Epithelial cell of esophagus (primary cell): ENCODE results near the gene ZFHX3.

Source experiments
- DNase-seq: peaks from one replicate; pipeline ENCODE4 v3.0.0; 2010; ENCODE audit warnings: low read depth
- H3K4me3 ChIP-seq: 2 replicates; pipeline ENCODE4 v1.5.1; 2011; ENCODE audit warnings: mild to moderate bottlenecking, low read length, control low read depth
- CTCF ChIP-seq: IDR thresholded peaks from 2 replicates; pipeline ENCODE4 v1.5.1; 2011; ENCODE audit warnings: low read depth, mild to moderate bottlenecking, low read length, control low read depth, inconsistent platforms; ENCODE audit not compliant: insufficient read depth; ENCODE audit errors: missing control alignments

ZFHX3 gene

DNA sequence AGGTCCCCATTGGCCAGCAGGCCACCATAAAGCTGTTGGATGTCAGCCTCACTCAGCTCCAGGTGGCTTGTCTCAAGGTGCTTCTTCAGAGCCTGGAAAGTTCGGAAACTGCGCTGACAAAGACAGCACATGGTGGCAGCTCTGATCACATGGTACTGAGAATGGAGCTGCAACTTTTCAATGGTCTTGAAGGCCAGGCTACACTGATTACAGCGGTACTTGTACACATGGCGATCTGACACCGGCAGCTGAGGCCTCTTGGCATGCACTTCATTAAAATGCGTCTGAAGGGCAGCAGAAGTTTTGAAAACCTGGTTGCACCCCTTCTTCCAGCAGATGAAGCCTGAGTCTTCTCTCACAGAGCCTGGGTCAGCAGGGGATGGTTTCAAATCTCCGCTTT lies 249.7 kb downstream of the ZFHX3 start:
- no peak for TF ChIP-seq CTCF
- no peak for DNase-seq
- no peak overlapping the region for H3K4me3 ChIP-seq

- H3K4me3 ChIP-seq, result no peak overlapping the region
- no peak for DNase-seq
- TF ChIP-seq CTCF, result no peak
Measured at GRCh38 chr16:72797621-72798020, 250.3 kb downstream of the ZFHX3 start.

- TF ChIP-seq CTCF, result no peak
- no peak overlapping the region for H3K4me3 ChIP-seq
Measured at GRCh38 chr16:72796222-72796621, 251.7 kb downstream of the ZFHX3 start.

GRCh38 chr16:72794986-72795385 lies 252.9 kb downstream of the ZFHX3 start:
- TF ChIP-seq CTCF, result no peak
- no peak overlapping the region for H3K4me3 ChIP-seq
- DNase-seq, result no peak

More at GRCh38 chr16:72796222-72796621, 251.7 kb downstream of the ZFHX3 start:
- DNase-seq, result no peak

GRCh38 chr16:72794319-72794718 lies 253.6 kb downstream of the ZFHX3 start:
- no peak for TF ChIP-seq CTCF
- no peak for DNase-seq
- H3K4me3 ChIP-seq, result no peak overlapping the region

GRCh38 chr16:72793716-72794115 lies 254.2 kb downstream of the ZFHX3 start:
- H3K4me3 ChIP-seq, result no peak overlapping the region
- DNase-seq, result no peak
- no peak for TF ChIP-seq CTCF

DNA sequence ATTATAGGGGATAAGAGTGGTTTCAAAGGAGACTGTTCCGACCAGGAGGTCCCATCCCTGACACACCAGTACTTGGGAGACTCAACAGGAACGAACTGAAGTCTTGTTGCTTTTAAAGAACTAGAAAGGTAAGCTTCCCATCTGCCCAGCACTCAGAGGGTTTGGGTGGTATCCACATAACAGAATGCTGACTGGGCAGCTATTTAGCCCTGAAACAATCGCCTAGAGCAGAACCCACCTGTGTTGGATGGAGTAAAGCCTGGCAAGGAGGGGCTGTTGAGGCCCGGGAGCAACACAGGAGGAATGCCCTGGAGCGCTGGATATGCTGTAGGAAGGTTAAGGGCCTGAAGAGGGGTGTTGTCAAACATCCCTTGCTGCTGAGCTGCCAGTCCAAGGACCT lies 254.9 kb downstream of the ZFHX3 start:
- H3K4me3 ChIP-seq, result no peak overlapping the region
- DNase-seq, result no peak
- TF ChIP-seq CTCF, result no peak
